GM19452 (cell line): ENCODE results near the gene TRMT112.

Experiments used
- ATAC-seq: cut with Tn5 transposase; IDR thresholded peaks from one replicate; pipeline ENCODE4 v1.9.1; 2021; ENCODE audit not compliant: unreplicated experiment

The TRMT112 gene

DNA sequence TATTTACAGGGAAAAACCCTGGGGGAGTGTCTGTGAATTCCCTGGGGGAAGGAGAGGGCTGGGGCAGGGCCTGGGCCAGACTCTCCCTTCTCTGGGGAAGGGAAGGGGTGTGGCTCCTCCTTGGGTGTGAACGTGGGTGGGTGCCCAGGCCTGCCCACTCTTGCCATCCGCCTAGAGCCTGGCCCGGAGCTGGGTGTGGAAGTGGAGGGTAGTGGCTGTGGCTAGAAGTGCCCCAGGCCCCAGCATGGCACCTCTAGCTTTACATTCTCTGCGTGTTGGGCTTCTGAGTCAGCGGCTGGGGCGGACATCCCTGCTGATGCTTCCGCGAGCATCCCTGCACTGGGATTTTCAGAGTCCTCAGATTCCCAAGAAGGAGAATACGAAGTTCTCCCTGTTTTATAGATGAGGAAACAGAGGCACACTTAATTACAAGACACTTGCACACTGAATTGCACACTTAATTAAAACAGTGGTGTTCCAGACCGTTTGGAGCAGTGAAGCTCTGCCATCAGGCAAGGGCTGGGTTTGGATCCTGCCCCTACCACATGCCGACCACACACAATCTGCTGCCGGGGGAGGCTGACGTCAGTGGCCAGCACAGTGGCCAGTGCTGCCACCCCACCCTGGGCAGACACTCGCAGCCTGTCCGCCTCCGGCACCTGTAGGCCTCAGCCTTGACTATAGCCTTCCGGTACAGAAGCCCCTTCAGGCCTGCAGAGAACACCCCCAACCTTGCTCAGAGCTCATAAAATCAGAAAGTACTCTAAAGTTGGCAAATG, 40.5 kb downstream of the TRMT112 start:
- no peak for ATAC-seq

DNA sequence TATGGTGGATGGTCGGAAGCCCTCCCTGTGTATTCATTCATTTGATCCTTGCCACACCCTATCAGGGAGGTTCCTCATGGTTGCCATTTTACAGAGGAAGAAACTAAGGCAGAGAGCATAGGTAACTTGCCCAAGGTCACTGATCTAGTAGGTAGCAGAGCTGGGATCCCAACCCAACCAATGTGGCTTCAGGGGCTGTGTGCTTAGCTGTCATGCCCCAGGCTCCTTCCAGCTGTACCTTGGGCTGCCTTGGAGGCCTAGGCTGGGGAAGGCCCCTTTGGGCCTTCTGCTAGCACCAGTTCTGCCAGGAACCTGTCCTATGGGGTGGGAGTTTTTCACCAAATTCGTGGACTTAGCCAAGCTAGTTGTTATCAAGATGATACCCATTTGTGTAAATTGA, 41.5 kb downstream of the TRMT112 start:
- no peak for ATAC-seq

DNA sequence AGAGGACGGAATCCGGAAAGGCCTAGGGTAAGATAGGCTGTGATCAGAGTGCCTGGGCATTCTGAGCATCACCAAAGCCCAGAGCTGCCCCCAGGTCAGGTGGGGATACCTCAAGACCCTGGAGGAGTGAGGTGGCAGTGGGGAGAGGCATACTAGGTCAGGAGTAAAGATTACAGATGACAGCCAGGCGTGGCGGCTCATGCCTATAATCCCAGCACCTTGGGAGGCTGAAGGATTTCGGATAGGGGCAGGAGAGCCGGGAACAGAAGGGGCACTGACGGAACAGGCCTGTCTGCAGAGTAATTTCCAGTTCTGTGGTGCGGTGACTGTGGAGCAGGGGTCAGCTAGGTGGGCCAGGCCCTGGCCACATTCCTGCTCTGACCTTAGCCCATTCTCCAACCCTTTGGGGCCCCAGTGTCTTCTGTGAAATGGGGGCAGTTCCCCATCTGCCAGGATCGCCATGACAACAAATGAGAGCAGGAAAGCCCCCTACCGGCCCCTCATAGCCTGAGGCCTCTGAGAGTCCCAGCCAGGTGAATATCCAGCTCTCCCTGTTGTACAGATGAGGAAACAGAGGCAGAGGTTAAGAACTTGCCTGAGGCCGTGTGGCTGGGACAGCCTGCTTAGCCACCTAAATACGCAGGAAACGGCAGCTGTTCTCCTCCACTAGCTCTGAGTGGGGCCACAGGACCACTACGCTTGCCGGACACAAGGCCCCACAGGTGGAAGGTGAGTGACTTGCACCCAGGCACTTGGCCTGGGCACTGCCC, 42.1 kb downstream of the TRMT112 start:
- ATAC-seq = no peak

DNA sequence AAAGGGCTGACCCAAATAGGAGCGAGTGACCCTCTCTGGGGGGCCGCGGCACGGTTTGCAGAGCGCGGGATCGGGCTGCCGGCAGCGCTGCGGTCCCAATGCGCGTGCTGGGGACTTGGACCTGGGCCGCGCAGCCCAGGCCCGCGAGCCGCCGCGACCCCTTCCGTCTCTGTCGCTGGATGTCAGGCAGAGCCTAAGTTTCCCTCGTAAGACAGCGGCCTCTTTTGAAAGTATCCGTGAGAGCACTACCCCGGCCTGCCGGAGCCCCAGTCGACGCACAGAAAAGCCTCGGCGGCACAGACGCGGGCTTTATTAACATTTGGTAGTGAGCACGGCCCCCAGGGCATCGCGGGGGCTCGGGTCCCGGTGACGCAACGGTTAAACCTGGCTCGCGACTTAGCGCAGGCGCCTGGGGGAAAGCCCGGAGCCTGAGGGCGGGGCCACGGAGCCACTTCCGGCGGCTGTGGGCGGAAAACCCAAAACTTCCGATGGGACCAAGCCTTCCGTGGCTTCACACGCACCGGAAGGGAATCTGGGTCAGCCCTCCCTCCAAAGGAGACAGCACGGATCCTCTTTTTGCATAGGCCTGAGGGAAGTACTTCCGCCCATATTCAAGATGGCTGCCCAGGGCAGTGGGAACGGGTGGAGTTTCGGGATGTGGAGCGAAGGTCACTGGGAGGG, 47.7 kb downstream of the TRMT112 start:
- ATAC-seq = peak; percentile 64

DNA sequence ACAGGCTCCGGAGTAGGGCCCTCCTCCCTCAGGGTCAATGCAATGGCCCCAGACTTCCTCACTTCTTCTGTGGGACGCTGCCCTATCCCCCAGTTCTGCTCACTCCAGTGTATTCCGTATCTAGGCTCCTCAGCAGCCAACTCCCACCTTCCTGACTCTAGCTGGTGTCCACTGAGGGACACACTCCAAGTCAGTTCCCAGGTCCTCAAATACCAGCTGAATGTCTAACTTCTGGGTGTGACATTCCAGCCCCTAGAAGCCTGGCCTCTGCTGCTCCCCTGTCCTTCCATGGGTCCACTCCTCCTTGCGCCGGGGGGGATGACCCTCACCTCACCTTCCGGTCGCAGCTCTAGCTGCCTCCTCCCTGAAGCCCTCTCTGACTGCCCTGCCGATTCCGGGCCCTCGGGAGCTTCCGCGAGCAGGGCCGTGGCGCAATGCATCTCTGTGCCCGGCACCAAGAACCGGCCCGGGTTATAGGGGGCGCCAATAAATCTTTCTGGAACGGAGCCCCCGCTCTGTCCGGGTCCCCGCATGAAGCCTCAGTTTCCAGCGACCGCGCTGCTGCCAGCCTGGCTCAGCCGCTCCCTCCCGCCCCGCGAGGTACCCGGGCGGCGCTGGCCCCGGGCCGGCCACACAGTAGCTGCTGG, 48.3 kb downstream of the TRMT112 start:
- ATAC-seq = no peak

DNA sequence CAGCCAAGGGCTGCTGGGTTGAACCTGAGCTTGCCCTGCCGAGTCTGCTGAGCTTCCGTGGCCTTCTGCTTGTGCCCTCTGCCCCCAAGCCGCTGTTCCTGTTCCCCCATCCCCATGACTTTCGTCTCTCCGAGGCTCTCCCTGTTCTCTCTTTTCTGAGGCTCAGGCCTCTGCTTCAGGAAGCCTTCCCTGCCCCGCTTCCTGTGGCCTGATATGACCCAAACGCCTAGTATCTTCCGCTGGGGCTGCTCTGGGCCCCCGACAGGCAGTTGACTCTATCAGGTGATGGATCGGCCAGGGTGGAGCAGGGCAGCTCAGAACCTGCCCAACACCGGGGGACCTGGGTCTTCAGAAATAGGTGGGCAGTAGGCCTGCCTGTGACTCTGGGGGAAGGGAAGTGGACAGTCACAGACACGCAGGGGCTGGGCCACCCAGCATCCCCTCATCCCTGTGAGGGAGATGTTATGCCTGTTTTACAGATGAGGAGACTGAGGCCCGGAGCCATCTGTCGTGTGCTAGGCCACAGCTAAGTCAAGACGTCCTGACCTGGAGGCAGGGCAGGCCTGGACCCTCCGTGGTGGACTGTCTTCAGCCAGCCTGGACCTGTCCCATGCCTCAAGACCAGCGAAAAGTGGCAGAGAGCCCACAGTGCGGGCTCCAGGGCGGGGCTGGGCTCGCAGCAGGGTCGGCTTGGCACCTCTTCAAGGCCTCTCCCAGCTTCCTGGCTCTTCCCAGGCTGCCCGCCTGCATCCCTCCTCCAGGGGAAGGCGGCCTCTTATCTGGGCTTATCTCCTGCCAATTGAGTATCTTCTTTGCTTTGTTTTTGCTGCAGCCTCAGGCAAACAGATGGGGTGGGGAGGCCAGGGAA, 49.1 kb downstream of the TRMT112 start:
- ATAC-seq = no peak

DNA sequence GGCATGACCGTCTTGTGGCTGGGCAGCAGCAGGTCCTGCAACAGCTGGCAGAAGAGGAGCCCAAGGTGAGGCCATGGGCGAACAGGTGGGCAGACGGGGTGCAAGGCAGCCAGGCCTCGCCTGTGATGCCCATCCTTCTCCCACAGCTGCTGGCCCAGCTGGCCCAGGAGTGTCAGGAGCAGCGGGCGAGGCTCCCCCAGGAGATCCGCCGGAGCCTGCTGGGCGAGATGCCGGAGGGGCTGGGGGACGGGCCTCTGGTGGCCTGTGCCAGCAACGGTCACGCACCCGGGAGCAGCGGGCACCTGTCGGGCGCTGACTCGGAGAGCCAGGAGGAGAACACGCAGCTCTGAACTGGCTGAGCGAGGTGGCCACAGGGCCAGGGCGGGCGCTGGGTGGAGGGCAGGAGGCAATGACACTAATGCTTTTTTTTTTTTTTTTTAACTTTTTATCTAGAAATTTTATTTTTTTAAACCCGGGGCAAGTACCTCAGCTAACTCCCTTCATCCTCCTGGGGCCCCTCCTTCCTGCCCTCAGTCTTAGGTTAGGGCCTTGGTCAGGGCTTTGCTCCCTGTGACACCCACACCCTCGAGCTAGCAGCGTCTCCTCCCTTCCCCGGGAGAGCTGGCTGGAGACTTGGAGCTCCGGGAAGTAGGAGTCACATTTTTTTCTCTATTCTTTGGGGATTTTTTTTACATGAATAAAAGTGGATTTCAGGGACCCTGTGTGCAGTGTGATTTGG, 50.0 kb downstream of the TRMT112 start:
- ATAC-seq = no peak
